HK-2 (cell line): ENCODE measurements around the gene SRGAP2.
"Not testable (repeated sequence)": the region's sequence is repeated elsewhere in the genome, so short reads cannot be mapped to it uniquely, and the experiment has no call there.

ENCODE experiments used
- DNase-seq: peaks from one replicate; pipeline ENCODE4 v3.0.0-alpha.2; 2018; ENCODE audit not compliant: unreplicated experiment

Gene SRGAP2

GRCh38 chr1:206205569-206205968 is 2.2 kb downstream of the SRGAP2 start:
- DNase-seq = not testable (repeated sequence)

DNA sequence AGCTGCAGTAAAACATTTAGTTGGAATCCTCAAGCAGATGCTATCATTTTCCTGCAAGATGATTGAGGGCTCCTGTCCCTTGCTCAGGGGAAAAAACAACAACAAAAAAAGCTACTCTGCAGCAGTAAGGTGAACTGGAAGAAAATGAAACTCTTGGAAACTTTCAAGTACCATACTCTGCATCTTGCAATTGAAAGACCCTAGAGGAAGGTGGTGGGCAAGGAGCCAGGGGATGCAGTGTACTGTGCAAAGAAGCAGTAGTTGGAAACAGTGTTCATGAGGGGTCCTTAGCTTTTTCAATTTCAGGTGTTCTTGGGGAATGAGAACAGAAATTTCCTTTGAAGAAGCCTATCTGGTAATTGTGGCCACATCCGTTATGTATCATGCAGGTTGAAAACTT is 7.5 kb downstream of the SRGAP2 start:
- not testable (repeated sequence) for DNase-seq

DNA sequence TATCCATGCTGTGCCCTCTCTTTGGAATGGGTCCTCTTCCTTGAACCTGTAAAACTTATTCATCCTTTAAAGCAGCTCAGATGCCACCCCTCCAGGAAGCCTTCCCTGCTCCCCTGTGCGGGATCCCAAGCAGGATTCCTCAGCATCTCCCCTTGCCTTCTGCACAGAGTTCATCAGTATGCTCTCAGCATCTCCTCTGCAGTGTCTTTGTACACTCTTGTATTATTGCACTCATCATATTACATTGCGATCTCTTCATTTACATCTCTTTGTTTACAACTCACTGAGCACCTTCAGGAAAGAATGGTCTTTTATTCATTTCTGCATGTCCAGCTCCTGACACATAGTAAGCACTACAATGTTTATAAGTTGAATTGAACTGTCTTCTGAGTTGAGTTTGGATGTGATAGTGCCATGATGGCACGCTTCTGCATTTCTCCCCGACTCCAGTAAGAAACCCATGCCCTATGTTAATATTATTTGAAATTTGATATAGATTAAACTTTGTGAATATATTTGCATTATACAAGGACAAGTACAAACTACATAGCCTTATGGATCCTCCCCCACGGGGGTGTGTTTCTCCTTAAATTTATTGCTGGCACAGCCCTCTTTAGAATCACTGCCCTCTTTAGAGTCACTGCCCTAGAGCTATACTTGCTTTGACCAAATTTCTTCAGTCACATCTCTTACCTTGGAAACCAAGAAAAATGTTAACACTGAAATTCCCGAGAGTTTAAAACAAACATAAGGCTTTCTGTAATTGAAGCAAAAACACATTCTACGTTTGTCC is 12.5 kb downstream of the SRGAP2 start:
- not testable (repeated sequence) for DNase-seq

- not testable (repeated sequence) for DNase-seq
Observed at GRCh38 chr1:206218285-206218684, 14.9 kb downstream of the SRGAP2 start.

GRCh38 chr1:206218765-206219164 is 15.4 kb downstream of the SRGAP2 start:
- not testable (repeated sequence) for DNase-seq

GRCh38 chr1:206219514-206220331 is 16.4 kb downstream of the SRGAP2 start:
- DNase-seq = not testable (repeated sequence)

DNA sequence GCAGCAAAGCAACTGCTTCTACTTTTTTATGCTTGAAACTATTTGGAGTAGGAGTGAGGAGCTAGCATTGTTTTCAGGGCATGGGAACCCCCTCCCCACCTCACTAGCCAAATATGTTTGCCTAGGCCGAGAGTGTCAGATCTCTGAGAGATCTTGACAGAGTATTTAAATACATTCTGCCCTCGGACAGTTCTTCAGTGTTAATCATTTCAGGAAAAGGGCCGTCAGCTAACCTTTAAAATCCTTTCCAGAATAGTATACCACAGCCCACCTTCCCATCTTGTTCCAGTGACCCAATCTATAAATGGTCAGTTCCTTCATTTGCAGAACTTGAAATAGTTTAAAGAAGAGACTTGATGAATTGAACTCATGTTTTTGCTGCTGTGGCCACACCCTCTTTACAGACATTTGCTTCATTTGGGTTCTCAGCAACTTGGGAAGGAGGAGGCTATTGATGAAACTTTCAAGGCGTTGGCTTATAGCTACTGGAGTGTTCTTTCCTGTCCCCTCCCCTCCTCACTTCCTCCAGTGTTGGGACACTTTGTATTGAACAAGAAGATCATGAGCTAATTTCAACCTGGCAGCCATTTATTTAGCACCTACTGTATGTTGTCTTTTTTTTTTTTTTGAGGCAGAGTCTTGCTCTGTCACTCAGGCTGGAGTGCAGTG is 17.1 kb downstream of the SRGAP2 start:
- not testable (repeated sequence) for DNase-seq

DNA sequence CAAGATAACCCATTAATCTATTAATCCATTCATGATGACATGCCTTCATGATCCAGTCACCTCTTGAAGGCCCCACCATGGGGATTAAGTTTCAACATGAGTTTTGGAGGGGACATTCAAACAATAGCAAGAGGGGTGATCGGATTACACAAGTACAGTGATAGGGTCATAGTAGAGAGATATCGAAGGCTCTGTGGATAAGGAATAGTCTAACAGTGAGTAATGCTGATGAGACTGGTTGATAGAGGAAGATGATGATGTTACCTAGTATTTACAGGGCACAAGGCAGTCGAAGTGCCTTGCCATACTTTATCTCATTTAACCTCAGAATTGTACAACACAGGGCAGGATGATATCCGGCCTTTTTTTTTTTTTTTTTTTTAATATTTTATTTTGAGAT is 18.2 kb downstream of the SRGAP2 start:
- DNase-seq = not testable (repeated sequence)

- DNase-seq = not testable (repeated sequence)
Observed at GRCh38 chr1:206224190-206224776, 20.9 kb downstream of the SRGAP2 start.

GRCh38 chr1:206225386-206225785 is 22.0 kb downstream of the SRGAP2 start:
- not testable (repeated sequence) for DNase-seq

GRCh38 chr1:206226886-206227285 is 23.5 kb downstream of the SRGAP2 start:
- DNase-seq = not testable (repeated sequence)

DNA sequence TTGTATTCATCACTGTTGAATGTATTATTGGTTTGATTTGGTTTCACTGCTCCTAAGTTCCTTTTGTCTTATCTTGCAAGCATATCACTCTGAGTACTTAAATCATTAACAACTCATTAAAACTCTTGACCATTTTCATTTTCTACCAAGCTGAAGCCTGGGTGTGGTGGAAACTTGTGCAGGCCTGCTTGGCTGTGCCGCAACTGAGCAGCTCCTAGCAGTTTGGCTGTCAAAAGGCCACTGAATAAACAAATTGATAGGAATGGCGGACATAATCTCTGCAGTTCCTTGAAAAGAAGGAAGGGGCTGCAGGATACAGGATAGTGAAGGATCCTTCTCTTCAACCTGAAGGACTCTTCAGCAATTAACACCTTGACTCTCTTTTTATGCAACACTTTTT is 25.9 kb downstream of the SRGAP2 start:
- DNase-seq = not testable (repeated sequence)

DNA sequence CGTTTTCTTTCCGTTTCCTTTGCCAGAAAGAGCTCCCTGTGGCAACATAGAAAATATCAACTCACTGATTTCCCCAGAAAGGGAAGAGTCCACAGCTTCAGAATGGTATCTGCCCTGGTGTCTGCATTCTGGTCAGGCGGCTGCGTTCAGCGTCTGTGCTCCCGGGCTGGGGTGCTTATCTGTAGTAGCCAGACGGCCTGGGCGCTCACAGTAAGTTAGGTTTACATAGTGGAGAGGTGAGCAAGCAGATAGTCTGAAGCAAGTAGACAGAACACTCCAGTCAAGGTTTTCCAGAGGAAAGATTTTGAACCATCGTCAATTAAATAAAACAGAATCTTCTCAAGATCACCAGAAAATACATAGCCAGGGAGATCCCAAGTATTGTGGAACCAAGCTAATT is 28.6 kb downstream of the SRGAP2 start:
- not testable (repeated sequence) for DNase-seq

DNA sequence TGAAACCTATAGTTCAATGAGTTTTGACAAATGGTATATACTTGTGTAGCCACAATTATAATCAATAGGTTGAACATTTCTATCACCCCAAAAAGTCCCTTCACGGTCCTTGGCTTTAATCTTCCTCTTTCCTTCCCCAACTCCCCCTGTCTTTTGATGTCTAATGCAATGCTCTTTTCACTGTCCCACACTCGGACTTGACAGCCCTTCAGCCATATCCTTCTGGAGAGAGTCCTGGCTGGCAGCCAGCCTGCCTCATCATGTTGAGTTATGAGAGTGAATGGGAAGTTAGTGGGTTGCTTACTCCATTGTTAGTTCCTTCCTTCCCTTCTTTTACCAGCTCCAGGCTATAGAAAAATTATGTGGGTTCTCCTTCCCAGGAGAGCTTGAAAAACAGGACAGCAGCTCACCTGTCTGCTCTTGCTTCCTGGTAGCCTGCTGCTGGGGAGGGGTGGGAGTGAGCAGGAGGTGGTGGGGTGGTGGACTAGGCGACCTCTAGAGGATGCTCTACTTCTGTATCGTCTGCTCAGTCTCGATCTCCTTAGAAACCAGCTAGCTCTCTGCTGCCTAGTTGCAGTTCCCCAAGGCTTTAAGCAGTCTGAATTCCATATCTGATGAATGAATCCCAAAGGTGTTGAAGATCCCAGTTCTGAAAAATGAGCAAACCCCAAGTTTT is 29.8 kb downstream of the SRGAP2 start:
- not testable (repeated sequence) for DNase-seq

- not testable (repeated sequence) for DNase-seq
Observed at GRCh38 chr1:206234189-206234916, 31.0 kb downstream of the SRGAP2 start.

DNA sequence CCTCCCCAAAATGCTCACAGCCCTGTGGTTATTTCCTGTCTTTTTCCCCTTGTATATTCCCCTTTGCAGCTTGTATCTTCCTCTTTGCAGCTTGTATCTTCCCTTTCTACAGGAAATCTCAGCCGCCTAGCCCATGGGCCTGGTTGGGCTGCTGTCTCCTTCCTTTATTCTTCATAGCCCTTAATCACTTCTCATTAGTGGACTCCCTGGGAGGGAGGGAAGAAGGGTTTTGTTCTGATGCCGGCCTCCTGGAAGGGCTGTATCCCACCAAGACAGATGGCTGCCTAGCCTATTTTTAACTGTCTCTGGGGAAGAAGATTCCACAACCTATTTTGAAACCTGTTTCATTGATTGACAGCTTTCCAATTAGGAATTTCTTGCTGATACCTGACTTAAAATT is 31.8 kb downstream of the SRGAP2 start:
- not testable (repeated sequence) for DNase-seq

GRCh38 chr1:206240288-206240687 is 36.9 kb downstream of the SRGAP2 start:
- not testable (repeated sequence) for DNase-seq

DNA sequence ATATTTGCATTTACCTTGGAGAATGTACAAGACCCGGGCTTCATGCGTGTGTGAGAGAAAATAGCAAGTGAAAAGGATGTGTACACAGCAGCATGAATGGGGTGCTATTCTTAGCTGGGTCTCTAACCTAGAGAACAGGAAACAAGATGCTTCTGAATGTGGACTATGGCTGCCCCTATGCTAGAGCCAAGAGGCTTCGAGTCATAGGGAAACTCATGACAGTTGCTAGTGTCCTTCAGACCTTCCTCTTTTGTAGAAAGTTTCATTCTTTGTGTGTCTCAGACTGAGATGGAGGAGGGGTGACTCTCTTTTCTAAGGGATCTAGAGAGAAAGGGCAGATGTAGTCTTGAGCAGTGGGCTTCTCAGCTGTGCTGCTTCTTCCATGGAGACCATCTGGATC is 40.0 kb downstream of the SRGAP2 start:
- not testable (repeated sequence) for DNase-seq

GRCh38 chr1:206245479-206245878 is 42.1 kb downstream of the SRGAP2 start:
- DNase-seq = not testable (repeated sequence)

DNA sequence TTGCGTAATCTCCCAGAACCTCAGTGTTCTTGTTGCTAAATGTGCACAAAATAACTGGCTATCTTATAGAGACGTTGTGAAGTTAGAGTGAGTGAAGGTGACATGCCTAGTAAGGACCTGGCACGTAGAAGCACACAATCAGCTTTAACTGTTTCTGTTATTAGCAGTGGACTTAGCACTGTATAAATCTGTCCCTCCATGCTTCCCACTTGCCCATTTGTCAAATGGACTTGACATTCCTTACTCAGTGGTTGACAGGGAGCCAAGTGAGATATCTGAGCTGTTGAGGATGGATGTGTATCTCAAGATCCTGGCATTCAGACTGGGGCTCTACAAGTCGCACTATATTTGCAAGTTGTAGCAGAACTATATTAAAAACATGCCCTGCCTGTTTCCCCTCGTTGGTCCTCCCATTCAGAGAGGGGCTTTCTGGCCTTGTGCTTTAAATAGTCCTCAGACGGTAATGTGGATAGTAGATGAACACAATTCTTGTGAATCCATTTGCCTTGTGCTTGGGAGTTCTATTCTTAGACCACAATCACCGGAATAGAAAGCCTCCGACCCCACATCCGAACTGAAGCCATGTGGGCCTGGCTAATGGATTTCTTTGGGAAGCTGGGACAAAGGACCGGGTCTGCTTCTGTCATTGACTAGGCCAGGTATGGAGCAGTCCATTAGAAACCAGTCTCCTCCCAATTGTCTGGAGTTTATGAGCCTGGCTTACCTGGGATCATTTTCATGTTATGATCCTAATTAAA is 43.0 kb downstream of the SRGAP2 start:
- DNase-seq = not testable (repeated sequence)
